ENCODE results near the gene GZMB.

- TF ChIP-seq POLR2AphosphoS5 (IDR thresholded peaks at IDR 0.05; ENCODE audit: low read depth, low read length) (no peak), FOXP2 (optimal IDR thresholded peaks at IDR 0.05; ENCODE audit: borderline replicate concordance, extremely low read depth, extremely low read length, insufficient read depth) (no peak), TAF1 (IDR thresholded peaks at IDR 0.05; ENCODE audit: borderline replicate concordance, insufficient read depth, low read length) (no peak), REST (IDR thresholded peaks at IDR 0.05; ENCODE audit: insufficient read depth in 1 of 2, low read depth in 2 of 2, low read length in 2 of 2) (no peak)
Measured at GRCh38 chr14:24662753-24663152, 28.8 kb upstream of the GZMB start.

Data from PFSK-1 (cell line).